A549 treated with Mapracorat at 1 μM for 4 hours (cell line): ENCODE results near the gene C1QTNF9. TPM values are rescaled to one million over a fixed set of nuclear protein-coding genes. Genes with fewer than 3 reads are reported as not detected.

Experiments used
- total RNA-seq: library from RNA; stranded (reverse); fragments of 200-300 nt; extraction: Qiagen RNA extraction; gene quantifications from 5 replicates; pipeline ENCODE4 v1.2.3, GENCODE V29; 2022

C1QTNF9 gene, protein sequence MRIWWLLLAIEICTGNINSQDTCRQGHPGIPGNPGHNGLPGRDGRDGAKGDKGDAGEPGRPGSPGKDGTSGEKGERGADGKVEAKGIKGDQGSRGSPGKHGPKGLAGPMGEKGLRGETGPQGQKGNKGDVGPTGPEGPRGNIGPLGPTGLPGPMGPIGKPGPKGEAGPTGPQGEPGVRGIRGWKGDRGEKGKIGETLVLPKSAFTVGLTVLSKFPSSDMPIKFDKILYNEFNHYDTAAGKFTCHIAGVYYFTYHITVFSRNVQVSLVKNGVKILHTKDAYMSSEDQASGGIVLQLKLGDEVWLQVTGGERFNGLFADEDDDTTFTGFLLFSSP
- total RNA-seq, result not detected in 5 replicates

GRCh38 chr13:24309300-24309699 lies at the start of gene C1QTNF9:
TSS of gene C1QTNF9 (plus strand) at chr13:24309580. CDS start at chr13:24316004, 6,424 bp downstream.

Other genes starting within 250 kb of the C1QTNF9 start
- 6.7 to 10.0 TPM (median 7.7 TPM) in 5 replicates for gene SPATA13, start 148.9 kb upstream of the C1QTNF9 start, total RNA-seq
- 34.1 to 45.0 TPM (median 41.4 TPM) in 5 replicates for gene PARP4, start 203.2 kb downstream of the C1QTNF9 start, total RNA-seq